HG02943 (cell line): ENCODE measurements around the gene RGL3.
"Not testable (repeated sequence)": the region's sequence is repeated elsewhere in the genome, so short reads cannot be mapped to it uniquely, and the experiment has no call there.

Experiments used
- ATAC-seq: cut with Tn5 transposase; IDR thresholded peaks from one replicate; pipeline ENCODE4 v1.9.1; 2021; ENCODE audit warnings: mild to moderate bottlenecking, low read depth, moderate library complexity; ENCODE audit not compliant: unreplicated experiment

Gene RGL3

GRCh38 chr19:11418549-11419506 lies at the start of gene RGL3:
Gene RGL3 (minus strand): TSS chr19:11419314. CDS start chr19:11419278, 36 bp downstream.
- no peak for ATAC-seq

- ATAC-seq, result not testable (repeated sequence)
Measured at GRCh38 chr19:11468266-11468845, 49.2 kb upstream of the RGL3 start.

- no peak for ATAC-seq
Measured at GRCh38 chr19:11465600-11465999, 46.5 kb upstream of the RGL3 start.

DNA sequence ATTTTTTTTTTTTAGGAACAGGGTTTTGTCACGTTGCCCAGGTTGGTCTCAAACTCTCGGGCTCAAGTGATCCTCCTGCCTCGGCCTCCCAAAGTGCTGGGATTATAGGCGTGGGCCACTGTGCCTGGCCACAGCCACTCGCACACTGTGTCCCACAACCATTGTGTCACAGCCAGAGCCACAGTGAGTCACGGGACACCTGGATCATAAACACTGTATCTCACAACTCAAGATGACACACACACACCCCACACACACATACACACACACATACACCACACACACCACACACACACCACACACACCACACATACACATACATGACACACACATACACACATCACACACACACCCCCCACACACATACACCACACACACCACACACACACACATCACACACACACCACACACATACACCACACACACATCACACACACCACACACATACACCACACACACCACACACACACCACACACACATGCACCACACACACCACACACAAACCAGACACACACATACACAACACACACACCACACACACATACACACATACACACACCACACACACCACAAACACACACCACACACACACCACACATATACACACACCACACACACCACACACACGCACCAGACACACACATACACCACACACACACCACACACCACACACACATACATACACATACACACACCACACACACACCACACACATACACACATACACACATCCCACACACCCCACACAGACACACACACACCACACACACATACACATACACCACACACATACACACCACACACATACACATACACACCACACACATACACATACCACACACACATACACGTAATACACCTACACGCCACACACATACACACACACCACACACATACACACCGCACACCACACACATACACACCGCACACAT lies 45.5 kb upstream of the RGL3 start:
- no peak for ATAC-seq

DNA sequence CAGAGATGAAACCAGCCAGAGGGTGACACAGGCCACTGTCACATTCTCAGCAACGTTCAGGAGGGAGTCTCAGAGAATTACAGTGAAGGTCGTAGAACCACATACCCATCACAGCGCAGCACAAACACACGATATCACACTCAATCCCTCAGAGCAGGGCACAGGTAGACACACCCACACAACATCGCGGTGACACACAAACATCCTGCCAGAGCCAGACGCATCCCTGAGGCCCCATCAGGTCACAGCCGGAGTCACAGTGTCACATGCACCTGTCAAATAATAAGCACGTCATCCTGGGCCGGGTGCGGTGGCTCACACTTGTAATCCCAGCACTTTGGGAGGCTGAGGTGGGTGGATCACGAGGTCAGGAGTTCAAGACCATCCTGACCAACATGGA lies 44.3 kb upstream of the RGL3 start:
- no peak for ATAC-seq

DNA sequence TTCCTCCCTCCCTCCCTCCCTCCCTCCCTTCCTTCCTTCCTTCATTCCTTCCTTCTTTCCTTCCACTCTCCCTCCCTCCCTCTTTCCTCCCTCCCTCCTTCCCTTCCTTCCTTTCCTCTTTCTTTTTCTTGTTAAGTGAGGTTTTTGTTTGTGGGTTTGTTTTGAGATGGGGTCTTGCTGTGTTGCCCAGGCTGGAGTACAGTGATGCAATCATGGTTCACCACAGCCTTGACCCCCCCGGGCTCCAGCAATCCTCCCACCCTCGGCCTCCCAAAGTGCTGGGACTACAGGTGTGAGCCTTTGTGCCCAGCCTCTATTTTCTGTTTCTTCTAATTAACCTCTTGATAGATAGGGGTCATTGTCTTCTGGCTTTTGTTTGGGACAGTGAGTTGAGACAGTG lies 42.3 kb upstream of the RGL3 start:
- no peak for ATAC-seq

- ATAC-seq, result no peak
Measured at GRCh38 chr19:11460207-11460606, 41.1 kb upstream of the RGL3 start.

- ATAC-seq, result not testable (repeated sequence)
Measured at GRCh38 chr19:11458912-11459311, 39.8 kb upstream of the RGL3 start.

GRCh38 chr19:11458236-11458900 lies 39.3 kb upstream of the RGL3 start:
- no peak for ATAC-seq

DNA sequence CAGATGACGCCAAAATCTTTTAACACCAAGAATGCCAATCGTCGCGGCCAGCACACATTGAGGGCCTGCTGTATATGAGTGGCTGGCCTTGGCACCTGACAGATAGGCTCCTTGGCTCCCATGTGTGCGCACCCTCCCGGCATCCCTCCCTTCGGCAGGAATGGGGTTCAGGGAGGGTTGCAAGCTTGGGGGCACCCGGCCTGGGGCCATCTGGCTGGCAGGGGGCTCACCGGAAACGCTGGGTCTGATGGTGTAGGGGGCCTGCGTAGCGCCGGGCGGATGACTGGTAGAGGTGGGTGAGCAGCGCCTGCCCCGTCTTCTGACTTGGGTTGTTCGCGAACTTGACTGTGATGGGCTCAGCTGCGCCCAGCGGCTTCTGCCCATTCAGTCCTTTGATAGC lies 38.7 kb upstream of the RGL3 start:
- ATAC-seq, result no peak

DNA sequence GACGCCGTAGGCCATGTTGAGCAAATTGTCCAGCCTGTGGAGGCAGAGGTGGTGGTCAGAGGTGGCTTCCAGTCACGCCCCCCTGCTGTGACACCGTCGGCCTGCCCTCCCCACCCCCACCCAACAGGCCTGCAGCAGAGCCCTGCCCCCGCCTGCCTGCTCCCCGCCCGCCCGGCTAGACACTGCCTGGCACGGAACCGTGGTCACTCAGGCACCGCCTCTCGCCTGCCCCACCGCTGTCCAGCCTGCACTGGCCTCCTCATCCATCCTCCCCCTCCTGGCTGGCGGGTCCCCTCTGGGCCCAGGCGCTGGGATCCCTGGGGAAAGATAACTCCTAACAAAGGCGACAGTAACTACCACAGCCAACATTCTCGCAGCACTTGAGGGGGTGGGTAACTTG lies 38.0 kb upstream of the RGL3 start:
- no peak for ATAC-seq

GRCh38 chr19:11456659-11457058 lies 37.5 kb upstream of the RGL3 start:
- ATAC-seq, result no peak

DNA sequence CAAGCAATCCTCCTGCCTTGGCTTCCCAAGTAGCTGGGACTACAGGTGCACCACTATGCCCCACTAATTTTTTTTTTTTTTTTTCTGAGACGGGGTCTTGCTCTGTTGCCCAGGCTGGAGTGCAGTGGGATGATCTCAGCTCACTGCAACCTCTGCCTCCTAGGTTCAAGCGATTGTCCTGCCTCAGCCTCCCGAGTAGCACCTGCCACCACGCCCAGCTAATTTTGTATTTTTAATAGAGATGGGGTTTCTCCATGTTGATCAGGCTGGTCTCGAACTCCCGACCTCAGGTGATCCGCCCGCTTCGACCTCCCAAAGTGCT lies 36.1 kb upstream of the RGL3 start:
- not testable (repeated sequence) for ATAC-seq

DNA sequence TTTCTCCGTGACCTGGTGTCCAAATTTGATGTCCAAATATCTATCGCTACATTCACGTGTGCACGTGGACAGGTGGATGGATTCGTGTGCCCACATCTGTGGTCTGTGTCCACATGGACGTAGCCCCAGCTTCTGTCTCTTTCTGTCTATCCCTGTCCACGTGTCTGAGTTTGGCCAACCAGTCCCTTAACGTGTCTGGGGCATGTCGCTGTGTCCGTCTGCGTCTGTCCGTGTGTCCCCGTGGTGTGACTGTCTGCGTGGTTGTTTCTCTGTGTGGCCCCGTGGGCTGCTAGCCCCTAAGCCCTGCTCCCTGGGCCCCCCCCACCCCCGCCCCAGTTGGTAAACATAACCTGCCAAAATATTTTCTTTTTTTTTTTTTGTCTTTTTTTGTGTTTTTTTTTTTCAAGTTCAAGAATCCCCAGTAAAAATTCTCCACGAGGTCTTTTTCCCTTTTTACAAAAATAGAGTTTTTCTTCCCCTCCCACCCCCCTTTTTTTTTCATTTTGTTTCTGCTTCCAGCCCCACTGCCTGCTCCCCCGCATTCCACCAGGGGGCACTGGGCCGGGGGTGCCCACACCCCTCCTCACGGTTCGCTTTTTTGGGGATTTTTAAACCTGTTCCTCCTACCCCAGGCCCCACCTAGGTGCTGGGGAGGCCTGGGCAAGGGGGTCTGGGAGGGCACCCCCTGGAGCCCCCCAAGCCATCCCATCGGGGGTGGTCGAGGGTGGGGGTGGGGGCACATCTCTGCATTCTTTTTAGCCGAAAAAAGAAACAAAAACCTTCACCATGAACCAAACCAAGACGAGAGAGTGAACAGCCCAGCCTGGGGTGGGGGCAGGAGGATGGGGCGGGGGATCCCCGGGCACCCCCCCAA lies 34.6 kb upstream of the RGL3 start:
- no peak for ATAC-seq

GRCh38 chr19:11452620-11453310 lies 33.7 kb upstream of the RGL3 start:
- ATAC-seq, result no peak

DNA sequence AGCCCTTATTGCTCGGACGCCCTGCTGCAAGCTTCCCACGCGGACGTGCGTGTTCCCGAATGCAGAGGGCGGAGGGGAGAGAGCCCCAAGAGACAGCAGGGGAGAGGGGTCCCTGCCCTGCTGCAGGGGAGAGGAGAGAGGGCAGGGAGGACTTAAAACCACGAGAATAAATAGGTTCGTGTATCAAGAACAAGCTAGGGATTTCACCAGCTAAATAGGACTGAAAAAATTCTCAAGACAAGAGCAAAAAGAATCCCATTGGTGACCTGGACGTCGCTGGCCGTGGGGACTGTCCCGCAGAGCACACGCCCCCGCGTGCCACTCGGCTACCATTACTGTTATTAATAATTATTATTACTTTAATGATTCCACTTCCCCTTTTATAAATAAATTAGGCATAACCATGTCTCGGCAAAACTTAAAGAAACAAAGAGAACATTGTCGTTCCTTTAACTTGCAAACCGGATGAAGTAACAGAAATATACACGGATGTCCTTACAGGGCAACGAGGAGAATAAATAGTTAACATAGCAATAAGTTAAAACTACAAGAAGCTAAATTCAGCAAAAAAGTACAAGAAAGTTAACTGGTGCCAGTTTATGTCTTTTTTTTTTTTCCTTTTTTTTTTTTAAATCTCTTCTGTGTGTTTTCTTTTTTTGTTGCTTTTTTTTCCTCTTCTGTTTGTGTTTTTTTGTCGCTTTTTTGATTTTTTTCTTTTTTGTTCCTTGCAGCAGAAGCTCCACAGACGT lies 32.9 kb upstream of the RGL3 start:
- no peak for ATAC-seq

DNA sequence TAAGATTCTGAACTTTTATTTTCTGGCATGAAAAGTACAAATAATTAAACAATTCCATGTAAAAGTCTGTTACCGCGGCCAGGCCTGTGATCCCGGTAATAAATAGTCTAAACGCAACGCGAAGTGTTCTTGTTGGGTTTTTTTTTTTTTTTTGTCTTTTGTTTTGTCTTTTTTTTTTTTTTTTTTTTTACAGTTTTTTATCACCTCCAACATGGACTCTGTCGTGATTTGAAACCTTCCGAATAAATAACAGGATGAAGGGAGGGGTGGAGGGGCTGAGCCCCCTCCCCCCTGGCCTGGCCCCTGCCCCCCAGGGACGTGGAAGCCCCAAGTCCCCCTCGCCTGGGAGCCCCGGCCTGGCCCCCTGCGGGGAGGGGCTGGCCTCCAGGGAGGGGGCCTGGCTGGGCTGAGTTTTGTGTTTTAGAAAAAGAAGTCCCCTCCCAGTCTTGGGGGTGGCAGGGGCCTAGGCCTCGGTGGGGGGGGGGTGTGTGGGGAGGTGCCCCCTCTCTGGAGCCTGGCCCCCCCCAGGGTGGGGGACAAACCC lies 32.3 kb upstream of the RGL3 start:
- ATAC-seq, result no peak
